ENCODE measurements around the gene CCDC68. TPM values are rescaled to one million over a fixed set of nuclear protein-coding genes. Genes with fewer than 3 reads are reported as not detected.

The CCDC68 gene
- polyA plus RNA-seq, 4 donors = 8.3 to 9.6 (median 9.1) TPM

Other genes with a start within 250 kb of the CCDC68 start
- gene RAB27B, start 131.0 kb downstream of the CCDC68 start, polyA plus RNA-seq (ENCODE audit: insufficient read length in 4 of 4) = 1 to 10 TPM; 4.1 to 6.8 (median 5.0) TPM